Measurements from ENCODE around the gene GOT1.

- TF ChIP-seq FOXA1 (IDR thresholded peaks at IDR 0.05) (no peak), SUZ12 (IDR thresholded peaks at IDR 0.05) (no peak), FOXM1 (IDR thresholded peaks at IDR 0.05; ENCODE audit: borderline replicate concordance) (no peak)
These were observed 14.1 kb upstream of the GOT1 start for GRCh38 chr10:99444383-99445045.
